CD14-positive monocyte (primary cell): Measurements from ENCODE around the gene C1RL. TPM values are rescaled to one million over a fixed set of nuclear protein-coding genes. Genes with fewer than 3 reads are reported as not detected.

Experiments
- DNase-seq, 3 donors: peaks; one replicate each; pipeline ENCODE4 v3.0.0-alpha.2; 2011 to 2022
- H2AFZ ChIP-seq: 2 replicates; pipeline ENCODE4 v1.6.0; 2012; ENCODE audit warnings: mild to moderate bottlenecking, low read depth, low read length, inconsistent platforms; ENCODE audit not compliant: insufficient read depth, poor library complexity, severe bottlenecking
- H3K27ac ChIP-seq, 2 donors: 1 replicate in 1 of 2; 2 replicates in 1 of 2; pipeline ENCODE4 v1.5.1; 2012 to 2013; ENCODE audit warnings: low read length in 2 of 2, control low read depth in 1 of 2, inconsistent platforms in 1 of 2, low read depth in 1 of 2, mild to moderate bottlenecking in 1 of 2
- H3K27me3 ChIP-seq, 2 donors: one replicate each; pipeline versions ENCODE4 v1.6.0 to v1.6.1; 2011 to 2013; ENCODE audit warnings: low read length in 2 of 2; ENCODE audit not compliant: control insufficient read depth in 2 of 2, insufficient read depth in 2 of 2
- H3K36me3 ChIP-seq, 2 donors: replicated peaks in 1 of 2; 1 replicate in 1 of 2; 2 replicates in 1 of 2; pipeline versions ENCODE4 v1.5.1 to v1.6.1; 2012 to 2013; ENCODE audit warnings: low read length in 2 of 2, control low read depth in 1 of 2, inconsistent platforms in 1 of 2, mild to moderate bottlenecking in 1 of 2; ENCODE audit not compliant: insufficient read depth in 2 of 2, control insufficient read depth in 1 of 2
- H3K4me1 ChIP-seq, 2 donors: 1 replicate in 1 of 2; 2 replicates in 1 of 2; pipeline versions ENCODE4 v1.5.1 to v1.6.1; 2012 to 2013; ENCODE audit warnings: low read length in 2 of 2, control low read depth in 1 of 2, inconsistent platforms in 1 of 2, mild to moderate bottlenecking in 1 of 2, moderate library complexity in 1 of 2; ENCODE audit not compliant: insufficient read depth in 2 of 2, control insufficient read depth in 1 of 2
- H3K4me2 ChIP-seq: replicated peaks from 2 replicates; pipeline ENCODE3; 2012; ENCODE audit warnings: low read length, moderate library complexity, mild to moderate bottlenecking; ENCODE audit not compliant: poor library complexity, severe bottlenecking; ENCODE audit errors: extremely low read depth
- H3K4me3 ChIP-seq, 3 experiments: fragments of 200-600 bp in 1 of 3; sonication (generic) in 1 of 3; replicated peaks in 1 of 3; 1 replicate in 2 of 3; 2 replicates in 1 of 3; pipeline ENCODE4 v1.5.1; 2011 to 2013; ENCODE audit warnings: low read length in 3 of 3, mild to moderate bottlenecking in 3 of 3, control low read depth in 2 of 3, low read depth in 2 of 3, inconsistent platforms in 1 of 3, moderate library complexity in 1 of 3
- H3K79me2 ChIP-seq: 2 replicates; pipeline ENCODE4 v1.6.0; 2012; ENCODE audit warnings: mild to moderate bottlenecking, control low read depth, inconsistent platforms, low read length, moderate library complexity; ENCODE audit not compliant: insufficient read depth
- H3K9ac ChIP-seq: 2 replicates; pipeline ENCODE4 v1.6.0; 2017; ENCODE audit warnings: low read length, mild to moderate bottlenecking; ENCODE audit not compliant: insufficient read depth, poor library complexity, severe bottlenecking
- H3K9me3 ChIP-seq, 2 donors: replicated peaks in 1 of 2; 1 replicate in 1 of 2; 2 replicates in 1 of 2; pipeline versions ENCODE4 v1.5.1 to v1.6.1; 2012 to 2013; ENCODE audit warnings: low read length in 2 of 2, control low read depth in 1 of 2; ENCODE audit not compliant: control insufficient read depth in 1 of 2, insufficient read depth in 1 of 2
- H4K20me1 ChIP-seq: 2 replicates; pipeline ENCODE4 v1.6.0; 2012; ENCODE audit warnings: mild to moderate bottlenecking, low read length, control low read depth, moderate library complexity; ENCODE audit not compliant: insufficient read depth
- H3K27ac Mint-ChIP-seq, 7 donors: one replicate each; pipeline ENCODE4 v1.8.0; 2020; ENCODE audit warnings: mild to moderate bottlenecking in 7 of 7, mixed read lengths in 7 of 7, moderate library complexity in 6 of 7, inconsistent platforms in 2 of 7
- H3K27me3 Mint-ChIP-seq, 3 donors: one replicate each; pipeline ENCODE4 v1.8.0; 2021 to 2022; ENCODE audit warnings: low read depth in 3 of 3, mild to moderate bottlenecking in 3 of 3, mixed read lengths in 3 of 3, moderate library complexity in 3 of 3, inconsistent platforms in 1 of 3
- H3K36me3 Mint-ChIP-seq, 2 donors: one replicate each; pipeline ENCODE4 v1.8.0; 2020; ENCODE audit warnings: mixed read lengths in 2 of 2, inconsistent platforms in 1 of 2, mild to moderate bottlenecking in 1 of 2
- H3K4me1 Mint-ChIP-seq: one replicate; pipeline ENCODE4 v1.8.0; 2020; ENCODE audit warnings: mild to moderate bottlenecking, mixed read lengths
- H3K4me3 Mint-ChIP-seq, 2 donors: one replicate each; pipeline ENCODE4 v1.8.0; 2020; ENCODE audit warnings: mild to moderate bottlenecking in 2 of 2, mixed read lengths in 2 of 2, moderate library complexity in 1 of 2
- H3K9me3 Mint-ChIP-seq, 7 donors: one replicate each; pipeline ENCODE4 v1.8.0; 2020 to 2022; ENCODE audit warnings: mixed read lengths in 7 of 7, mild to moderate bottlenecking in 6 of 7, moderate library complexity in 6 of 7, inconsistent platforms in 2 of 7
- CTCF ChIP-seq: fragments of 200-600 bp; IDR thresholded peaks from one replicate; pipeline ENCODE4 v1.8.0; 2022; ENCODE audit warnings: antibody characterized with exemption, mild to moderate bottlenecking
- WGBS: methylation state at CpG from one replicate; pipeline ENCODE4 v1.1.5; 2013; ENCODE audit warnings: missing lambda C conversion rate; ENCODE audit not compliant: insufficient coverage; 5-methylcytosine and 5-hydroxymethylcytosine counted together
- intact Hi-C, 2 donors: fragments of 100-400 bp; cut with micrococcal nuclease; formaldehyde crosslinking; loops; one replicate each; pipeline versions ENCODE4 v1.15.0 to v1.15.1; 2023
- polyA minus RNA-seq: library from RNA; depleted of rRNA, polyadenylated mRNA; stranded (reverse); fragments of >200 nt; gene quantifications from 2 replicates; pipeline ENCODE4 v1.2.3, GENCODE V29; 2012
- polyA plus RNA-seq, 3 donors: library from polyadenylated mRNA; depleted of rRNA in 1 of 3; unstranded in 2 of 3; stranded (reverse) in 1 of 3; fragments of 300-500 nt in 2 of 3; fragments of >200 nt in 1 of 3; fragmentation: Illumina TruSeq in 2 of 3; gene quantifications; 1 replicate in 2 of 3; 2 replicates in 1 of 3; pipeline ENCODE4 v1.2.3, GENCODE V29; 2012 to 2021
- total RNA-seq, 12 experiments: library from RNA in 1 of 12; stranded (reverse) in 1 of 12; fragments of 120-200 nt in 1 of 12; gene quantifications; one replicate each; pipeline ENCODE4 v1.2.4 and lab custom pipeline; 2013 to 2026; ENCODE audit warnings: mixed read lengths in 6 of 12, inconsistent platforms in 1 of 12

C1RL gene
- 34.1 TPM for total RNA-seq (2013)
- 10 to 100 TPM in 1 of 3 donors, 1 to 10 TPM in 2; 4.8 to 27.9 (median 5.6) TPM for polyA plus RNA-seq
- 36.4 and 38.6 TPM in 2 replicates for polyA minus RNA-seq
- 1.7 to 23.7 (median 19.1) reads per million in 11 experiments for total RNA-seq (lab: John Stamatoyannopoulos, UW)

GRCh38 chr12:7108796-7109571 lies at the start of gene C1RL:
Gene C1RL (minus strand): TSS chr12:7109214. CDS start chr12:7109180, 34 bp downstream.
- H3K79me2 ChIP-seq: peaks cover 29% of the 10 kb centered on the region
- H3K27ac Mint-ChIP-seq: peak within 1 kb of the TSS; percentile 88 to 97 (median 92)
- WGBS: 0% methylated on average over 7 of the region's 23 CpGs
- peaks cover 2% of the 10 kb centered on the region for H4K20me1 ChIP-seq
- intact Hi-C loops: loop anchor here (2.0 to 5.0 kb wide), 2 partner anchors 187 to 240 kb away; no protein-coding TSS in a partner anchor
- H3K27me3 ChIP-seq: no peaks in the 10 kb centered on the region
- H3K4me1 ChIP-seq: peaks cover 18 to 19% of the 10 kb centered on the region in 2 donors
- peak within 1 kb of the TSS; percentile 90 for H3K4me2 ChIP-seq
- peak within 1 kb of the TSS; percentile 72 to 77 for H3K27ac ChIP-seq
- TF ChIP-seq CTCF: peak; percentile 95
- peaks cover 26 to 37% of the 10 kb centered on the region in 2 donors for H3K36me3 Mint-ChIP-seq
- peaks cover 7 to 22% of the 10 kb centered on the region in 2 donors for H3K36me3 ChIP-seq
- peaks cover 0 to 2% (median 0%) of the 10 kb centered on the region in 3 donors for H3K27me3 Mint-ChIP-seq
- H3K4me3 Mint-ChIP-seq: peak within 1 kb of the TSS; percentile 86 to 95
- peaks cover 0 to 5% of the 10 kb centered on the region in 2 donors for H3K9me3 ChIP-seq
- H3K9me3 Mint-ChIP-seq: peaks cover 0 to 10% (median 6%) of the 10 kb centered on the region in 7 donors
- peak; percentile 75 to 87 (median 85) for DNase-seq
- peak within 1 kb of the TSS; percentile 92 for H2AFZ ChIP-seq
- H3K4me1 Mint-ChIP-seq: peaks cover 33% of the 10 kb centered on the region
- peak within 1 kb of the TSS; percentile 60 to 85 (median 79) for H3K4me3 ChIP-seq
- H3K9ac ChIP-seq: peak within 1 kb of the TSS; percentile 62

GRCh38 chr12:7157391-7157790 lies 48.4 kb upstream of the C1RL start:
- H3K4me2 ChIP-seq: no peak overlapping the region
- Mint-ChIP-seq H3K9me3 (peaks cover 0 to under 1% (median 0%) of the 10 kb centered on the region in 7 donors), H3K36me3 (peaks cover 5 to 24% of the 10 kb centered on the region in 2 donors), H3K4me3 (no peak overlapping the region), H3K27me3 (peaks cover 4 to 14% (median 6%) of the 10 kb centered on the region in 3 donors), H3K4me1 (no peaks in the 10 kb centered on the region), H3K27ac (peak overlapping the region in 1 of 7 donors; percentile 64)
- 95% methylated on average over 9 of the region's 17 CpGs for whole genome bisulfite sequencing
- no peaks in the 10 kb centered on the region for H3K4me1 ChIP-seq
- DNase-seq: no peak
- no peaks in the 10 kb centered on the region for H4K20me1 ChIP-seq
- peaks cover 0 to 4% of the 10 kb centered on the region in 2 donors for H3K27me3 ChIP-seq
- no peak overlapping the region for H2AFZ ChIP-seq
- no peaks in the 10 kb centered on the region for H3K36me3 ChIP-seq
- H3K79me2 ChIP-seq: no peaks in the 10 kb centered on the region
- no peak overlapping the region for H3K27ac ChIP-seq
- no peak overlapping the region for H3K9ac ChIP-seq
- intact Hi-C loops: no loop called here
- TF ChIP-seq CTCF: no peak
- H3K9me3 ChIP-seq: no peaks in the 10 kb centered on the region
- H3K4me3 ChIP-seq: no peak overlapping the region
